IMR-90 (cell line): Measurements from ENCODE around the gene MTHFS.

Experiments used
- MAFK ChIP-seq: IDR thresholded peaks from 2 replicates; pipeline ENCODE4 v1.6.1; 2012; ENCODE audit warnings: low read depth, low read length, improper control_type of control experiment
- MXI1 ChIP-seq: IDR thresholded peaks from 2 replicates; pipeline ENCODE4 v1.6.1; 2012; ENCODE audit warnings: low read depth, mild to moderate bottlenecking, low read length, moderate library complexity, borderline replicate concordance
- POLR2A ChIP-seq: IDR thresholded peaks from 2 replicates; pipeline ENCODE4 v1.6.1; 2012; ENCODE audit warnings: mild to moderate bottlenecking, low read depth, low read length
- RFX5 ChIP-seq: IDR thresholded peaks from 2 replicates; pipeline ENCODE4 v1.8.0; 2012; ENCODE audit warnings: low read depth, mild to moderate bottlenecking, low read length, moderate library complexity
- TF ChIP-seq, protein P1 (sequence below): conservative IDR thresholded peaks from 2 replicates; pipeline ENCODE4 v1.5.1; 2012; ENCODE audit warnings: mild to moderate bottlenecking, low read depth, low read length, improper control_type of control experiment

DNA sequence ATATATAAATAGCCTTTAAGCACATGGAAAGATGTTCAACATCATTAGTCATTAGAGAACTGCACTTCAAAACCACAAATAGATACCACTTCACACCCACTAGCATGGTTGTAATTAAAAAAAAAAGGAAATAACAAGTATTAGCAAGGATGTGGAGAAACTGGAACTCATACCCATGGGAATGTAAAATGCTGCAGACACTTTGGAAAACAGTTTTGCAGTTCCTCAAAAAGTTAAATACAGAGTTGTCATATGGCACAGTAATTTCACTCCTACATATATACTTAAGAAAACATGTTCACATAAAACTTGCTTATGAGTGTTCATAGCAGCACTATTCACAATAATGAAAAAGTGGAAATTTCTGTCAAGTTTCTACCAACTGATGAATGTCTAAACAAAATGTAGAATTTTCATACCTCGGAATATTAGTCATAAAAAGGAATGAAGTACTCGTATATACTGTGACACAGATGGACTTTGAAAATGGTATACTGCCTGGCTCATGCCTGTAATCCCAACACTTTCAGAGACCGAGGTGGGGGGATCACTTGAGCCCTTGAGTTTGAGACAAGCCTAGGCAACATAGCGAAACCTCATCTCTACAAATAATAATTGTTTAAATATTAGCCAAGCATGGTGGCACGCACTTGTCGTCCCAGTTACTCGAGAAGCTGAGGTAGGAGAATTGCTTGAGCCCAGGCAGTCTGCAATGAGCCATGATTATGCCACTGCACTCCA lies 46.1 kb upstream of the MTHFS start:
- TF ChIP-seq, protein P1, sequence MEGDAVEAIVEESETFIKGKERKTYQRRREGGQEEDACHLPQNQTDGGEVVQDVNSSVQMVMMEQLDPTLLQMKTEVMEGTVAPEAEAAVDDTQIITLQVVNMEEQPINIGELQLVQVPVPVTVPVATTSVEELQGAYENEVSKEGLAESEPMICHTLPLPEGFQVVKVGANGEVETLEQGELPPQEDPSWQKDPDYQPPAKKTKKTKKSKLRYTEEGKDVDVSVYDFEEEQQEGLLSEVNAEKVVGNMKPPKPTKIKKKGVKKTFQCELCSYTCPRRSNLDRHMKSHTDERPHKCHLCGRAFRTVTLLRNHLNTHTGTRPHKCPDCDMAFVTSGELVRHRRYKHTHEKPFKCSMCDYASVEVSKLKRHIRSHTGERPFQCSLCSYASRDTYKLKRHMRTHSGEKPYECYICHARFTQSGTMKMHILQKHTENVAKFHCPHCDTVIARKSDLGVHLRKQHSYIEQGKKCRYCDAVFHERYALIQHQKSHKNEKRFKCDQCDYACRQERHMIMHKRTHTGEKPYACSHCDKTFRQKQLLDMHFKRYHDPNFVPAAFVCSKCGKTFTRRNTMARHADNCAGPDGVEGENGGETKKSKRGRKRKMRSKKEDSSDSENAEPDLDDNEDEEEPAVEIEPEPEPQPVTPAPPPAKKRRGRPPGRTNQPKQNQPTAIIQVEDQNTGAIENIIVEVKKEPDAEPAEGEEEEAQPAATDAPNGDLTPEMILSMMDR = no peak
- TF ChIP-seq POLR2A (no peak), MAFK (no peak), RFX5 (no peak), MXI1 (no peak)
